Daoy (cell line): ENCODE data around the gene RAPGEF4. TPM values are rescaled to one million over a fixed set of nuclear protein-coding genes. Genes with fewer than 3 reads are reported as not detected.
"Not testable (repeated sequence)": the region's sequence is repeated elsewhere in the genome, so short reads cannot be mapped to it uniquely, and the experiment has no call there.

Source experiments
- DNase-seq: peaks from one replicate; pipeline ENCODE4 v3.0.0-alpha.2; 2015; ENCODE audit warnings: low read depth
- total RNA-seq: library from RNA; depleted of rRNA; stranded (reverse); fragments of >200 nt; shearing (Covaris generic); gene quantifications from 2 replicates; pipeline ENCODE4 v1.2.3, GENCODE V29; 2014

RAPGEF4 gene
- total RNA-seq, 1 experiment from 2014 or later = 0.51 TPM

- no peak for DNase-seq
Observed at GRCh38 chr2:172726172-172726735, 9.4 kb upstream of the RAPGEF4 start.

DNA sequence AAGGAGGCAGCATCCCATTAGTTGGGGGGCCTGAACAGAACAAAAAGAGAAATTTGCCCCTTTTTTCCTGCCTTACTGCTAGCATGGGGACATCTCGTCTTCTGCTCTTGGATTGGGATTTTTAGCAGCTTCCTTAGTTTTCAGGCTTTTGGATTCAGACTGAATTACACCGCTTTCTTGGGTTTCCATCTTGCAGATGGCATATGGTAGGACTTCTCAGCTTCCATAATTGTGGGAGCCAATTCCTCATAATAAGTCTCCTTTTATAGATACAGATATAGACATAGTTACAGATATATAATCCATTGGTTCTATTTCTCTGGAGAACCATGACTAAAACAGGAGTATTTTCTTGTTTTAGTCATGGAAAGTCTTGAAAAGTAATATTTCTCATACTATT is 5.2 kb upstream of the RAPGEF4 start:
- no peak for DNase-seq

GRCh38 chr2:172734711-172735581 is 699 bp upstream of the RAPGEF4 start:
- no peak for DNase-seq

DNA sequence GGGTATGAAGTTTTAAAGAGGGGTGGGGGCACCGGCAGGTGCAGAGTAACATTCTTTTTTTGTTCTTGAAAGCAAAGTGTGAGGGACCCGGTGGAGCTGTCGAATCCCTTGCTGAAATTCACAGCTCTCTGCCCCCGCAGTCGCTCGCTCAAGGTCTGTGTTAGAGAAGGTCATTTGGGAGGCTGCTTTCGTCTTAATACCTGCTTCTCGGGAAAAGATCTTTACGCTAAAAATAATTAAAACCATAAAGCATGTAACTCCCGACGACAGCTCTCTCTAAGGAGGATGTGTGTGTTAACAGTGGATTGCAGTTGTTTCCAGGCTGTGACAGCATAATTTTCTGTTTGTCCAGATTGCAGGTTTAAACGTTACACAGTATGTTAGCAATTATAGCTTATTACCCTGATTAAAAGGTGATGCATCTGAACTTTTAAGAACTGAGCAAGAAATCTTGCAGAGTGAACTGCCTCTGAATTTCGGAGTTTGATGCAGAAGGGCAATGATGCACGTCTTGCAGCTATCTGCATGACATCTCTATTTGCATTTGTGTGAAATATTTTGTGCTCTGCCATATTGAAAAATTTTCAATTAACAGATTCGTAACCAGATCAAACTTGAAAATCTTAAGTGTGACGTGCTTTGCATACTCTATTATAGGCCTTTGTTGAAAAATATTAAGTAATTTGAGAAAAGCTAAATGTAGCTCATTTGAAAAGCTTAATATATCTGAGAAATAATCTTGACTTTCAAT is 954 bp downstream of the RAPGEF4 start:
- no peak for DNase-seq

DNA sequence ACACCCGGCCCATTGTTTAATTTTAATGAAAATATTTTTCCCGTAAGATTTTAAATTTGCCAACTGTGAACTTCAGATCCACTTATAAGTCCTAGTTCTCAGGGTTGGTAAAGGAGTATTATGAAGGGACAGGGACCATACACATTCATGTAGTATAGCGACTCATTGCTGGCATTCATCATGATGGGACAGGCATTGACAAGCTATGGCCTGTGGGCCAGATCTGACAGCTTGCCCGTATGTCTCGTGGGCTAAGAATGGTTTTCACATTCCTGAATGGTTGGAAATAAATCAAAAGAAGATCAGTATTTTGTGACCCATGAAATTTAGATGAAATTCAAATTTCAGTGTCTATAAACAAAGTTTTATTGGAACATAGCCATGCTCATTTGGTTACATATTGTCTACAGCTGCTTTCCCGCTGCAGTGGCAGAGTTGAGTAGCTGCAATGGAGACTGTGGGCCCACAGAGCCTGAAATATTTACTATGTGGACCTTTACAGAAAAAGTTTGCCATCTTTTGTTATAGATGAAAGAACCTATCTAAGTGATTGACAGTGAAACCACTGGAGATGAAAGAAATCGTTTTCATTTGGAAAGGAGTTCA is 4.1 kb downstream of the RAPGEF4 start:
- DNase-seq = no peak

GRCh38 chr2:172740856-172741255 is 5.2 kb downstream of the RAPGEF4 start:
- no peak for DNase-seq

DNA sequence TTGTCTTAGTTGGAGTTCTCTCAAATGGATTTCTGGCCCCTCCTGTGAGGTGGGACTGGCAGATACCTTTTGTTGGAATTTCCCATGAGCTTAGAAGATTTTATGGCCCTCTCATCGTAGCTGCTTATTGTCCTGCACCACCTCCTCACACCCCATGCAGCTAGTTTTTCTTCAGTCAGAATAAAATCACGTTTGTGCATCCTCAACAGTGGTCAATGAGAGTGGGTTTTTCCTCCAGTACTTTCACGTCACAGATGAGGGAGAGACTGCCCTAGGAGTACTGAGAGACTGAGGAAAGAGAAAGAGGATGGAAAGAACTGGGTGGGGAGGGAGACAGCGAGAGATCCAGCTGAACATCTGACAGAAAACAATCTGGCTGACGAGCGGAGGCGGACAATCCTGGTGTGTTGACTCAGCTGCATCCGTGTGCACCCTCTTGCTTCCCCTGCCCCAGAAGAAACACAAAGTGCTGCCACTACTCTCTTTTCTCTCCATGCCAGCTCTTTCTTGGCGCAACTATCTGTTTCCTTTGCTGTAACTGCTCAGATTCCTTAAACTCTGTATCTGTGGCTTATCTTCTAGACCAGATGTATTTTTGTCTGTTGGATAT is 7.4 kb downstream of the RAPGEF4 start:
- DNase-seq = no peak

GRCh38 chr2:172743898-172744297 is 8.3 kb downstream of the RAPGEF4 start:
- DNase-seq = no peak

GRCh38 chr2:172745636-172746035 is 10.0 kb downstream of the RAPGEF4 start:
- no peak for DNase-seq

DNA sequence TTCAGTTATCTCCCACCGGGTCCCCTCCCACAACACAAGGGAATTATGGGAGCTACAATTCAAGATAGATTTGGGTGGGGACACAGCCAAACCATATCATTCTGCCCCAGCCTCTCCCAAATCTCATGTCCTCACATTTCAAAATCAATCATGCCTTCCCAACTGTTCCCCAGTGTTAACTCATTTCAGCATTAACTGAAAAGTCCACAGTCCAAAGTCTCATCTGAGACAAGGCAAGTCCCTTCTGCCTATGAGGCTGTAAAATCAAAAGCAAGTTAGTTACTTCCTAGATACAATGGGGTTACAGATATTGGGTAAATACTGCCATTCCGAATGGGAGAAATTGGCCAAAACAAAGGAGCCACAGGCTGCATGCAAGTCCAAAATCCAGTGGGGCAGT is 12.9 kb downstream of the RAPGEF4 start:
- not testable (repeated sequence) for DNase-seq

GRCh38 chr2:172749388-172749787 is 13.7 kb downstream of the RAPGEF4 start:
- no peak for DNase-seq

DNA sequence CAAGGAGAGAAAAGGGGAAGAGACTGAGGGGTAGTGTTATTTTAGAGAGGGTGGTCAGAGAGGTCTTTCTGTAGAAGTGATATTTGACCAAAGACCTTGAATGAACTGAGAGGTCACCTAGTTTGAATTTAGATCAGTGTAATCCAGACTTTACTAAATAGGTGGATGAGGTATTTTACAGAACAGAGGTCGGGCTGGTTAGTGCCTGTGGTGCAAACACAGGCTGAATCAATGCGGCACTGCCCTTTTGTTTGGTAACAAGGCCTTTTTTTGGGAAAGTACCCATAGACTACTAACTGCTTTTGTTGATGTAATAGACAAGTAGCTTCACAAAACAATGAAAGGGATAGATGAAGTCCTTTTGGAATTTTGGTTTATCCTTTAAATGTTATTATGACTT is 15.9 kb downstream of the RAPGEF4 start:
- DNase-seq = no peak

- DNase-seq = no peak
Observed at GRCh38 chr2:172753610-172754009, 18.0 kb downstream of the RAPGEF4 start.

DNA sequence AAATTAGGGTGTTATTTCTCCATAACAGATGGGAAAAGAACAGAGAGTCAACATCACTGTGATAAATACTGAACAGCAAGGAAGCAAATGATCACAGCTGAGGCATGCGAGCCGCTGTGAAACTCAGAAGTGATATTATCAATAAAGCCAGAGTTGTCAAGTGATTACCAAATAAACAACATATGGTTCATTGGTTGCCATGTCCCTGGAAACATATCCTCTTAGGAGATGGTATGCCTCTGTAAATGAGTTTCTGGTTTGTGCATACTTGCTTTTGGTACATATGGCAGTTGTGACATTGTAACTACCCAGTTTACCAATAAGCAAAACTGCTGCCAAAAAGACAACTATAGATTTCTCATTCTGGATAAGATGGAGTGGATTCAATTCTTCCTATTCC is 23.8 kb downstream of the RAPGEF4 start:
- no peak for DNase-seq

GRCh38 chr2:172761306-172761705 is 25.7 kb downstream of the RAPGEF4 start:
- no peak for DNase-seq

GRCh38 chr2:172762574-172762973 is 26.9 kb downstream of the RAPGEF4 start:
- no peak for DNase-seq

GRCh38 chr2:172763079-172763478 is 27.4 kb downstream of the RAPGEF4 start:
- no peak for DNase-seq

DNA sequence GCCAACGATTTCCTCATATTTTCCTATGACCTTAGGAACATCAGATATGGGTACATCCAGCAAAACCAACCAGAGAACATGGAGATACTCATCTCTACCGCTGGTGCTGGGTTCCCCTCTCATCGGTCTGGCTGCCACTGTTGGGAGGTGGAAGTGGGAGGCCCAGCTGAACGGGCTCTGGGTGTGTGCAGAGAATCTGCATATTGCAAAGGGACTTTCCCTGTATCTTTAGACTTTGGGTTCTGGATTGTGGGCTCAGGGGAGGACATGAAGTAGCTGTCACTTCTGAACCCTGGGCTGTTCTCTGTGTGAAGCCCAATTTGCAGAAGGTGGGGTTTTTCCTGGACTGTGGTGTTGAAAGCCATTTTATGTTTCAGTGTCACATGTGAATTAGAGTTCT is 30.0 kb downstream of the RAPGEF4 start:
- no peak for DNase-seq

- DNase-seq = no peak
Observed at GRCh38 chr2:172768401-172768800, 32.8 kb downstream of the RAPGEF4 start.

GRCh38 chr2:172769879-172770278 is 34.2 kb downstream of the RAPGEF4 start:
- no peak for DNase-seq

DNA sequence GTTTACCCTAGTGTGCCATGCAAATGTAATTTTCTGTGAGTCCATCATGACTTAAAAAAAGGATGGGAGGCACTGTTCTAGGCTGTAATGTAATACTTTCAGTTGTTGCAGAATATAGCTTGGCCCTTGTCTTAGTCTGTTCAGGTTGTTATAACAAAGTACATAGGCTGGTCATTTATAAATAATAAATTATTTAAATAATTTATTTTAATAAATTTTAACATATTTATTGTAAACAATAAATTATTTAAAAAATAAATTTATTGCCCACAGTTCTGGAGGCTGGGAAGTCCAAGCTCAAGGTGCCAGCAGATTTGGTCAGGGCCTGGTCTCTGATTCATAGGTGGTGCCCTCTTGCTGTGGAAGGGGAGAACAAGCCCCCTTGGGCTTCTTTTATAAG is 35.2 kb downstream of the RAPGEF4 start:
- no peak for DNase-seq

- peak; percentile 4 for DNase-seq
Observed at GRCh38 chr2:172772633-172773032, 37.0 kb downstream of the RAPGEF4 start.
